Upper lobe of left lung (tissue), 4 donors: ENCODE data around the gene MYO15A.

ENCODE experiments used
- CTCF ChIP-seq, 6 experiments: fragments of 450-650 bp in 4 of 6; fragments of 200-600 bp in 2 of 6; sonication (generic) in 2 of 6; IDR thresholded peaks; one replicate each; pipeline ENCODE4 v1.5.1; 2016 to 2019; ENCODE audit warnings: antibody characterized with exemption in 6 of 6
- EP300 ChIP-seq, 4 donors: sonication (generic); formaldehyde crosslinking; IDR thresholded peaks; one replicate each; pipeline ENCODE4 v1.5.1; 2017; ENCODE audit warnings: antibody characterized with exemption in 4 of 4, control low read depth in 2 of 4
- POLR2A ChIP-seq, 4 donors: fragments of 450-650 bp; IDR thresholded peaks; one replicate each; pipeline ENCODE4 v1.5.1; 2016 to 2017; ENCODE audit warnings: antibody characterized with exemption in 4 of 4, mild to moderate bottlenecking in 2 of 4

DNA sequence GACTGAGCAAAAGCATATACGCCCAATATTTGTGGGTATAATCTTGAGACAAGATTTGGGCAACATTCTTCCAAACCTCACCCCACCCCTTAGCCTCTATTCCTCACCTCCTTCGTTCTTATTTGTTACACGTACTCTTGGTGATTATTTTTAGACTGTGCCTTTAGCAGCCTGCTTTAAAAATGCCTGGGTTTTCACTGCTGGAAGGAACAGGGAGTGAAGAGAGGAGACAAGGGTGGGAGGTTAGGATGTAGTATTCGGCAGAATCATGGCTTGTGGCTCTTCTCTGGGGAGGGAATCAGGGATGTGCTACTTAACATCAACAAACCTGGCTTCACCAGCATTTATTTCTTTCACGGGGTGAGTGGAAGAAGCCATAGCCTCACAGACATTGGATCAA is 86.7 kb downstream of the MYO15A start:
- no peak for TF ChIP-seq CTCF (IDR thresholded peaks at IDR 0.05)
- no peak for TF ChIP-seq EP300 (IDR thresholded peaks at IDR 0.05)
- no peak for TF ChIP-seq POLR2A (IDR thresholded peaks at IDR 0.05)
